ENCODE data around the gene GOLGA3. TPM values are rescaled to one million over a fixed set of nuclear protein-coding genes. Genes with fewer than 3 reads are reported as not detected.
"Not testable (repeated sequence)": the region's sequence is repeated elsewhere in the genome, so short reads cannot be mapped to it uniquely, and the experiment has no call there.

Gene GOLGA3
- total RNA-seq (53.0 TPM), polyA plus RNA-seq (ENCODE audit: insufficient read depth, low read depth, low replicate concordance) (7.7 TPM)
- long read RNA-seq, donor 1 = 0 reads
- long read RNA-seq, donor 2 = 0 reads
- long read RNA-seq, donor 3 = 0 reads
- long read RNA-seq, donor 4, partial matches to known transcripts = 19 of 20 reads
- long read RNA-seq, donor 4, other reads (novel, unspliced or antisense) = 0 of 20 reads
- long read RNA-seq, donor 5 = 0 reads
- long read RNA-seq, donor 6 = 0 reads
- long read RNA-seq, donor 7, partial matches to known transcripts = 1 of 14 reads
- long read RNA-seq, donor 7, other reads (novel, unspliced or antisense) = 13 of 14 reads
- long read RNA-seq, donor 8 = 0 reads
- long read RNA-seq, donor 9 = 0 reads
- long read RNA-seq, donor 10 = 0 reads

- TF ChIP-seq CTCF (IDR thresholded peaks at IDR 0.05; ENCODE audit: borderline replicate concordance, extremely low read depth, insufficient read depth) = no peak
- peak within 1 kb of the TSS; percentile 94 to 99 for H3K27ac ChIP-seq (ENCODE audit: low read depth in 2 of 2, low read length in 2 of 2)
- no peaks in the 10 kb centered on the region for H3K27me3 ChIP-seq (ENCODE audit: control insufficient read depth, insufficient read depth, low read length)
- H3K36me3 ChIP-seq (ENCODE audit: control insufficient read depth in 2 of 3, insufficient read depth in 3 of 3, low read length in 3 of 3) = peaks cover 2 to 24% (median 13%) of the 10 kb centered on the region in 3 donors
- intact Hi-C loops (cut with DNase I) = no loop called here
- no peaks in the 10 kb centered on the region for H3K9me3 ChIP-seq (ENCODE audit: control insufficient read depth in 2 of 3, insufficient read depth in 1 of 3, low read length in 3 of 3)
- H3K4me1 ChIP-seq (ENCODE audit: control insufficient read depth in 2 of 3, insufficient read depth in 2 of 3, low read depth in 1 of 3, low read length in 3 of 3) = peaks cover 0 to 14% (median 8%) of the 10 kb centered on the region in 3 donors
- peak within 1 kb of the TSS; percentile 77 to 95 (median 92) for H3K4me3 ChIP-seq (ENCODE audit: low read length in 3 of 3)
- no peak for FAIRE-seq
- peak; percentile 94 to 97 (median 96) for DNase-seq
- peak within 1 kb of the TSS; percentile 66 to 86 (median 80) for H3K9ac ChIP-seq (ENCODE audit: low read length in 3 of 3)
These were observed at the start of gene GOLGA3 for GRCh38 chr12:132828706-132829534. GOLGA3 (minus strand) TSS chr12:132828869; CDS start chr12:132822128, 6,741 bp downstream.

GRCh38 chr12:132874620-132875019, 46.0 kb upstream of the GOLGA3 start:
- H3K27ac ChIP-seq (ENCODE audit: low read depth in 2 of 2, low read length in 2 of 2); H3K4me1 ChIP-seq (ENCODE audit: control insufficient read depth in 2 of 3, insufficient read depth in 2 of 3, low read depth in 1 of 3, low read length in 3 of 3); FAIRE-seq; H3K4me3 ChIP-seq (ENCODE audit: low read length in 3 of 3); H3K27me3 ChIP-seq (ENCODE audit: control insufficient read depth, insufficient read depth, low read length); H3K9me3 ChIP-seq (ENCODE audit: control insufficient read depth in 2 of 3, insufficient read depth in 1 of 3, low read length in 3 of 3); H3K9ac ChIP-seq (ENCODE audit: low read length in 3 of 3); intact Hi-C loops (cut with DNase I): not testable (repeated sequence)
- peak in 1 of 5 donors; percentile 64 for DNase-seq
- H3K36me3 ChIP-seq (ENCODE audit: control insufficient read depth in 2 of 3, insufficient read depth in 3 of 3, low read length in 3 of 3) = peaks cover 0 to 23% (median 19%) of the 10 kb centered on the region in 3 donors

- no peak for DNase-seq
- TF ChIP-seq CTCF (IDR thresholded peaks at IDR 0.05; ENCODE audit: borderline replicate concordance, extremely low read depth, insufficient read depth) = no peak
- H3K36me3 ChIP-seq (ENCODE audit: control insufficient read depth in 2 of 3, insufficient read depth in 3 of 3, low read length in 3 of 3) = peaks cover 2 to 27% (median 24%) of the 10 kb centered on the region in 3 donors
These were observed 45.5 kb upstream of the GOLGA3 start for GRCh38 chr12:132874175-132874574.

GRCh38 chr12:132873724-132874123, 45.1 kb upstream of the GOLGA3 start:
- intact Hi-C loops (cut with DNase I) = no loop called here
- Histone ChIP-seq H3K4me3 (ENCODE audit: low read length in 3 of 3) (no peak overlapping the region), H3K4me1 (ENCODE audit: control insufficient read depth in 2 of 3, insufficient read depth in 2 of 3, low read depth in 1 of 3, low read length in 3 of 3) (no peaks in the 10 kb centered on the region), H3K36me3 (ENCODE audit: control insufficient read depth in 2 of 3, insufficient read depth in 3 of 3, low read length in 3 of 3) (peaks cover 2 to 27% (median 24%) of the 10 kb centered on the region in 3 donors), H3K9me3 (ENCODE audit: control insufficient read depth in 2 of 3, insufficient read depth in 1 of 3, low read length in 3 of 3) (no peaks in the 10 kb centered on the region), H3K9ac (ENCODE audit: low read length in 3 of 3) (no peak overlapping the region), H3K27ac (ENCODE audit: low read depth in 2 of 2, low read length in 2 of 2) (no peak overlapping the region), H3K27me3 (ENCODE audit: control insufficient read depth, insufficient read depth, low read length) (no peaks in the 10 kb centered on the region)
- TF ChIP-seq CTCF (IDR thresholded peaks at IDR 0.05; ENCODE audit: borderline replicate concordance, extremely low read depth, insufficient read depth) = no peak
- FAIRE-seq (no peak), DNase-seq (peak in 1 of 5 donors; percentile 24)

More at GRCh38 chr12:132874175-132874574, 45.5 kb upstream of the GOLGA3 start:
- H3K9me3 ChIP-seq (ENCODE audit: control insufficient read depth in 2 of 3, insufficient read depth in 1 of 3, low read length in 3 of 3) = no peaks in the 10 kb centered on the region
- no peaks in the 10 kb centered on the region for H3K4me1 ChIP-seq (ENCODE audit: control insufficient read depth in 2 of 3, insufficient read depth in 2 of 3, low read depth in 1 of 3, low read length in 3 of 3)
- H3K4me3 ChIP-seq (ENCODE audit: low read length in 3 of 3) = no peak overlapping the region
- no peak overlapping the region for H3K9ac ChIP-seq (ENCODE audit: low read length in 3 of 3)
- FAIRE-seq = no peak
- H3K27ac ChIP-seq (ENCODE audit: low read depth in 2 of 2, low read length in 2 of 2) = no peak overlapping the region
- H3K27me3 ChIP-seq (ENCODE audit: control insufficient read depth, insufficient read depth, low read length) = no peaks in the 10 kb centered on the region
- intact Hi-C loops (cut with DNase I) = no loop called here
